Panc1 (cell line): ENCODE measurements around the gene TNNI3K. TPM values are rescaled to one million over a fixed set of nuclear protein-coding genes. Genes with fewer than 3 reads are reported as not detected.

ENCODE experiments used
- ATAC-seq: fragments of 200-7000 bp; cut with Tn5 transposase; 2 replicates; pipeline ENCODE4 v1.9.1; 2020; ENCODE audit warnings: mild to moderate bottlenecking, moderate library complexity
- BruUV-seq: library from RNA; stranded (reverse); fragments of 400-500 nt; replicated peaks from 2 replicates; lab custom pipeline; 2021; lab: Mats Ljungman, UMichigan
- CTCF ChIA-PET: fragments of 300-600 bp; sonication (Branson Sonifier 250); formaldehyde crosslinking; loops from one replicate; lab custom pipeline; 2022; ENCODE audit warnings: antibody characterized with exemption; lab: Charles Lee
- POLR2A ChIA-PET: fragments of 300-600 bp; sonication (Branson Sonifier 250); formaldehyde crosslinking; loops from one replicate; lab custom pipeline; 2022; ENCODE audit warnings: antibody characterized with exemption; lab: Charles Lee
- DNase-seq: peaks from one replicate; pipeline ENCODE4 v3.0.0-alpha.2; 2010; ENCODE audit warnings: low read depth, low spot score
- H3K27ac ChIP-seq: 2 replicates; pipeline ENCODE4 v1.5.1; 2011; ENCODE audit warnings: mild to moderate bottlenecking, low read length, inconsistent platforms
- H3K27me3 ChIP-seq: fragments of 200-500 bp; sonication (Bioruptor generic); 2 replicates; pipeline ENCODE4 v1.6.0; 2014; ENCODE audit warnings: low read length, inconsistent platforms; ENCODE audit not compliant: control insufficient read depth, insufficient read depth
- H3K36me3 ChIP-seq: fragments of 200-500 bp; sonication (Bioruptor generic); 2 replicates; pipeline ENCODE4 v1.5.1; 2014; ENCODE audit warnings: inconsistent platforms, mild to moderate bottlenecking, low read length, moderate library complexity; ENCODE audit not compliant: control insufficient read depth, insufficient read depth
- H3K4me1 ChIP-seq: 2 replicates; pipeline ENCODE4 v1.5.1; 2011; ENCODE audit warnings: inconsistent platforms, mild to moderate bottlenecking, low read length, moderate library complexity; ENCODE audit not compliant: control insufficient read depth, insufficient read depth
- H3K4me3 ChIP-seq, 2 experiments: 2 replicates each; pipeline ENCODE4 v1.5.1; 2011 to 2012; ENCODE audit warnings: low read depth in 2 of 2, low read length in 2 of 2, mild to moderate bottlenecking in 2 of 2, inconsistent platforms in 1 of 2, moderate library complexity in 1 of 2
- H3K9me3 ChIP-seq: fragments of 200-500 bp; sonication (Bioruptor generic); 2 replicates; pipeline ENCODE4 v1.5.1; 2014; ENCODE audit warnings: low read depth, mild to moderate bottlenecking, inconsistent platforms, low read length, moderate library complexity; ENCODE audit not compliant: control insufficient read depth, insufficient read depth
- POLR2AphosphoS5 ChIP-seq: IDR thresholded peaks from 2 replicates; pipeline ENCODE4 v1.6.1; 2012; ENCODE audit warnings: mild to moderate bottlenecking, low read depth, low read length, moderate library complexity
- SIN3A ChIP-seq: IDR thresholded peaks from 2 replicates; pipeline ENCODE4 v1.6.1; 2012; ENCODE audit warnings: low read depth, mild to moderate bottlenecking, low read length, moderate library complexity, borderline replicate concordance; ENCODE audit not compliant: insufficient read depth
- TCF7L2 ChIP-seq: IDR thresholded peaks from 2 replicates; pipeline ENCODE4 v1.6.1; 2011; ENCODE audit warnings: mild to moderate bottlenecking, low read depth, low read length, inconsistent platforms
- in situ Hi-C: cut with HindIII; loops from 2 replicates; pipeline ENCODE4 v1.10.0; 2016; ENCODE audit warnings: low sequenced_read_pairs, low pct_unique_long_range_greater_than_20kb
- intact Hi-C: fragments of 100-400 bp; cut with micrococcal nuclease; formaldehyde crosslinking; loops from one replicate; pipeline ENCODE4 v1.10.0; 2022; ENCODE audit not compliant: unreplicated experiment
- total RNA-seq: library from RNA; stranded (reverse); gene quantifications from one replicate; pipeline ENCODE4 v1.2.1, GENCODE V29; 2021; ENCODE audit not compliant: unreplicated experiment
- TF ChIP-seq, protein P1 (sequence below): fragments of 450-650 bp; IDR thresholded peaks from 2 replicates; pipeline ENCODE4 v1.5.1; 2017; ENCODE audit warnings: mild to moderate bottlenecking
- TF ChIP-seq, protein P2 (sequence below), 2 experiments: IDR thresholded peaks; 2 replicates each; pipeline ENCODE4 v1.6.1; 2011 to 2012; ENCODE audit warnings: low read depth in 2 of 2, control low read depth in 1 of 2, low read length in 1 of 2, mild to moderate bottlenecking in 1 of 2, moderate library complexity in 1 of 2; ENCODE audit not compliant: insufficient read depth in 1 of 2

TNNI3K gene
- total RNA-seq, 1 experiment from 2014 or later, result not detected

DNA sequence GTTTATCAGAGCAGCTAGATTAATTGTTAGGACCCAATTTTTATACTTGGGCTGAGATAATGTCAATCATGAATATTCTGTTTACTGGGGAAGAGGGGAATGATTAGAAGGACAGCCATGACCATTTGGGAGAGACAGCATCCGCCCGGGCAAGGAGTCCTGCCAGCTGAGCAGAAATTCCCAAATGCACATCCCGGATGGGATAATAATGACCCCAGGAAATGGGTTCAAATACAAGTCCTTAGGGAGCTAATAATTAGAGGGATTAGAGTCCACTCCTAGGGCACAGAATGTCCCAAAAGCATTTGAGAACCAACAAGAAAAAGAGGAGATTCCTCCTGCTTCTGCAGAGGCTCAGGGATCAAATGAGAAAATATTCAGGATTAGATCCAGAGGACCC is 161.3 kb downstream of the TNNI3K start:
- ATAC-seq, result no peak

DNA sequence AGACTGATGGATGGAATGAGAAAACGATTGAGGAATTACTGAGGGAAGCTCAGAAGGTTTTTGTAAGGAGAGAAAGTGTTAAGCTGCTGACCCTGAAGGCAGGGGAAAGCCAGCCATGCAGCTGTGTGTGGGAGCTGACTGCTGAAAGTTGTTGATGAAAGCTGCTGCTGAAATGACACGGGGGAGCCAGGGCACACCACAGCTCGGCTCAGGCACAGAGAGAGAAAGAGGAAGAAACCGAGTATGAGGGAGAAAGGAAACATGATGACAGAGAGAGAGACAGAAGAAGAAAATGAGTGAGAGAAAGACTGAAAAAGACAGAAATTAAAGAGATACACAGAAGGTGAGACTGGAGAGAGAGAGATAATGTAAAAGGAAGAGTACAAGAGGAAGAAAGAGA is 161.7 kb downstream of the TNNI3K start:
- H3K4me1 ChIP-seq, result no peaks in the 10 kb centered on the region
- BruUV-seq, result no TSS peak

More for the DNA sequence above, 161.3 kb downstream of the TNNI3K start:
- Histone ChIP-seq H3K9me3 (no peaks in the 10 kb centered on the region), H3K36me3 (no peaks in the 10 kb centered on the region), H3K27ac (no peak overlapping the region), H3K4me1 (no peaks in the 10 kb centered on the region), H3K4me3 (no peak overlapping the region), H3K27me3 (no peaks in the 10 kb centered on the region)
- intact Hi-C loops, result no loop called here
- BruUV-seq, result no TSS peak
- TF ChIP-seq, protein P1, sequence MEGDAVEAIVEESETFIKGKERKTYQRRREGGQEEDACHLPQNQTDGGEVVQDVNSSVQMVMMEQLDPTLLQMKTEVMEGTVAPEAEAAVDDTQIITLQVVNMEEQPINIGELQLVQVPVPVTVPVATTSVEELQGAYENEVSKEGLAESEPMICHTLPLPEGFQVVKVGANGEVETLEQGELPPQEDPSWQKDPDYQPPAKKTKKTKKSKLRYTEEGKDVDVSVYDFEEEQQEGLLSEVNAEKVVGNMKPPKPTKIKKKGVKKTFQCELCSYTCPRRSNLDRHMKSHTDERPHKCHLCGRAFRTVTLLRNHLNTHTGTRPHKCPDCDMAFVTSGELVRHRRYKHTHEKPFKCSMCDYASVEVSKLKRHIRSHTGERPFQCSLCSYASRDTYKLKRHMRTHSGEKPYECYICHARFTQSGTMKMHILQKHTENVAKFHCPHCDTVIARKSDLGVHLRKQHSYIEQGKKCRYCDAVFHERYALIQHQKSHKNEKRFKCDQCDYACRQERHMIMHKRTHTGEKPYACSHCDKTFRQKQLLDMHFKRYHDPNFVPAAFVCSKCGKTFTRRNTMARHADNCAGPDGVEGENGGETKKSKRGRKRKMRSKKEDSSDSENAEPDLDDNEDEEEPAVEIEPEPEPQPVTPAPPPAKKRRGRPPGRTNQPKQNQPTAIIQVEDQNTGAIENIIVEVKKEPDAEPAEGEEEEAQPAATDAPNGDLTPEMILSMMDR, result no peak
- TF ChIP-seq SIN3A, result no peak
- TF ChIP-seq TCF7L2, result no peak
- TF ChIP-seq POLR2AphosphoS5, result no peak
- TF ChIP-seq, protein P2, sequence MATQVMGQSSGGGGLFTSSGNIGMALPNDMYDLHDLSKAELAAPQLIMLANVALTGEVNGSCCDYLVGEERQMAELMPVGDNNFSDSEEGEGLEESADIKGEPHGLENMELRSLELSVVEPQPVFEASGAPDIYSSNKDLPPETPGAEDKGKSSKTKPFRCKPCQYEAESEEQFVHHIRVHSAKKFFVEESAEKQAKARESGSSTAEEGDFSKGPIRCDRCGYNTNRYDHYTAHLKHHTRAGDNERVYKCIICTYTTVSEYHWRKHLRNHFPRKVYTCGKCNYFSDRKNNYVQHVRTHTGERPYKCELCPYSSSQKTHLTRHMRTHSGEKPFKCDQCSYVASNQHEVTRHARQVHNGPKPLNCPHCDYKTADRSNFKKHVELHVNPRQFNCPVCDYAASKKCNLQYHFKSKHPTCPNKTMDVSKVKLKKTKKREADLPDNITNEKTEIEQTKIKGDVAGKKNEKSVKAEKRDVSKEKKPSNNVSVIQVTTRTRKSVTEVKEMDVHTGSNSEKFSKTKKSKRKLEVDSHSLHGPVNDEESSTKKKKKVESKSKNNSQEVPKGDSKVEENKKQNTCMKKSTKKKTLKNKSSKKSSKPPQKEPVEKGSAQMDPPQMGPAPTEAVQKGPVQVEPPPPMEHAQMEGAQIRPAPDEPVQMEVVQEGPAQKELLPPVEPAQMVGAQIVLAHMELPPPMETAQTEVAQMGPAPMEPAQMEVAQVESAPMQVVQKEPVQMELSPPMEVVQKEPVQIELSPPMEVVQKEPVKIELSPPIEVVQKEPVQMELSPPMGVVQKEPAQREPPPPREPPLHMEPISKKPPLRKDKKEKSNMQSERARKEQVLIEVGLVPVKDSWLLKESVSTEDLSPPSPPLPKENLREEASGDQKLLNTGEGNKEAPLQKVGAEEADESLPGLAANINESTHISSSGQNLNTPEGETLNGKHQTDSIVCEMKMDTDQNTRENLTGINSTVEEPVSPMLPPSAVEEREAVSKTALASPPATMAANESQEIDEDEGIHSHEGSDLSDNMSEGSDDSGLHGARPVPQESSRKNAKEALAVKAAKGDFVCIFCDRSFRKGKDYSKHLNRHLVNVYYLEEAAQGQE (IDR thresholded peaks at IDR 0.05; ENCODE audit: insufficient read depth in 1 of 2, low read depth in 2 of 2, low read length in 1 of 2), result no peak
- ChIA-PET POLR2A (no interaction called here), CTCF (no interaction called here)
- no peak for DNase-seq
- in situ Hi-C loops, result no loop called here

More for the DNA sequence above, 161.7 kb downstream of the TNNI3K start:
- ATAC-seq (no peak), DNase-seq (no peak)
- Histone ChIP-seq H3K27me3 (no peaks in the 10 kb centered on the region), H3K9me3 (no peaks in the 10 kb centered on the region), H3K36me3 (no peaks in the 10 kb centered on the region), H3K27ac (no peak overlapping the region), H3K4me3 (no peak overlapping the region)
- POLR2A ChIA-PET, result no interaction called here
- in situ Hi-C loops (no loop called here), intact Hi-C loops (no loop called here)
- CTCF ChIA-PET, result no interaction called here
- no peak for TF ChIP-seq SIN3A
- TF ChIP-seq, protein P2 (IDR thresholded peaks at IDR 0.05; ENCODE audit: insufficient read depth in 1 of 2, low read depth in 2 of 2, low read length in 1 of 2), result no peak
